D721Med (cell line): ENCODE measurements around the gene KIAA0513.

Experiments used
- DNase-seq: peaks from one replicate; pipeline ENCODE4 v3.0.0; 2011; ENCODE audit warnings: low spot score; ENCODE audit not compliant: insufficient read length
- FAIRE-seq: peaks from 2 replicates; lab custom pipeline; 2011; peaks lifted over from hg19 to GRCh38; lab: Jason Lieb, UNC
- TF ChIP-seq, protein P1 (sequence below): IDR thresholded peaks from 2 replicates; pipeline ENCODE4 v1.5.1; 2012; ENCODE audit warnings: mild to moderate bottlenecking, control low read depth; ENCODE audit not compliant: insufficient read depth; ENCODE audit errors: missing control alignments

KIAA0513 gene

DNA sequence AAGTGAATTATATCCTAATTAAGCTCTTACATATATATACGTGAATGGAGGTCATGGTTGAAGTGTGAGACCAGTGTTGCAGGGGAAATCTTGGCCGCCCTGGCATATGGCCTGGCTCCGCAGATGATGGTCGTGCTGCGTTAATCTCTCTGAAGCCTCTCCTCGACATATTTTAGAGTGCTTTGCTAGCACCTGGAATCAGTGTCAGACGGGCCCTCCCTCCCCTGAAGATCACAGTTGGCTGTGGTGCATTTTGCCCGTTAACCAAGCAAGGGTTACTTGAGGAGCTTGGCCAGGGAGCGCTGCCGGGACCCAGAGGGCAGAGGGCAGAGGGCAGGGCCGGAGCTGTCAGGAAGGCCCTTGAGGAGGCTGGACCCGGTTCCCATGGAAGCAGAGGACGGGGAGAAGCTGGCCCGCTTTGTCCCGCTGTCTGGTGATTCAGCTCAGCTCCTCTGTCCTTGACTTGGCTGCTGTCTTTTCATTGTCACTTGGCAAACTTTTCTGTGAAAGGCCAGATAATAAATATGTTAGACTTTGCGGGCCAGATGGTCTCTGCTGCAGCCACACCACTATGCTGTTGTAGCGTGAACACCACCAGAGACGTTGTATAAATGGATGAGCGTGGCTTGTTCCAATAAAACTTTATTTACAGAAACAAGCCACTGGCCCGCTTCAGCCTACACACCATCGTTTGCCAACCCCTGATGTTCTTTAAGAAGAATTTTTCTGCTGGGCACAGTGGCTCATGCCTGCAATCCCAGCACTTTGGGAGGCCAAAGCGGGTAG lies 52.4 kb downstream of the KIAA0513 start:
- FAIRE-seq, result no peak
- TF ChIP-seq, protein P1, sequence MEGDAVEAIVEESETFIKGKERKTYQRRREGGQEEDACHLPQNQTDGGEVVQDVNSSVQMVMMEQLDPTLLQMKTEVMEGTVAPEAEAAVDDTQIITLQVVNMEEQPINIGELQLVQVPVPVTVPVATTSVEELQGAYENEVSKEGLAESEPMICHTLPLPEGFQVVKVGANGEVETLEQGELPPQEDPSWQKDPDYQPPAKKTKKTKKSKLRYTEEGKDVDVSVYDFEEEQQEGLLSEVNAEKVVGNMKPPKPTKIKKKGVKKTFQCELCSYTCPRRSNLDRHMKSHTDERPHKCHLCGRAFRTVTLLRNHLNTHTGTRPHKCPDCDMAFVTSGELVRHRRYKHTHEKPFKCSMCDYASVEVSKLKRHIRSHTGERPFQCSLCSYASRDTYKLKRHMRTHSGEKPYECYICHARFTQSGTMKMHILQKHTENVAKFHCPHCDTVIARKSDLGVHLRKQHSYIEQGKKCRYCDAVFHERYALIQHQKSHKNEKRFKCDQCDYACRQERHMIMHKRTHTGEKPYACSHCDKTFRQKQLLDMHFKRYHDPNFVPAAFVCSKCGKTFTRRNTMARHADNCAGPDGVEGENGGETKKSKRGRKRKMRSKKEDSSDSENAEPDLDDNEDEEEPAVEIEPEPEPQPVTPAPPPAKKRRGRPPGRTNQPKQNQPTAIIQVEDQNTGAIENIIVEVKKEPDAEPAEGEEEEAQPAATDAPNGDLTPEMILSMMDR, result no peak
- DNase-seq, result no peak

DNA sequence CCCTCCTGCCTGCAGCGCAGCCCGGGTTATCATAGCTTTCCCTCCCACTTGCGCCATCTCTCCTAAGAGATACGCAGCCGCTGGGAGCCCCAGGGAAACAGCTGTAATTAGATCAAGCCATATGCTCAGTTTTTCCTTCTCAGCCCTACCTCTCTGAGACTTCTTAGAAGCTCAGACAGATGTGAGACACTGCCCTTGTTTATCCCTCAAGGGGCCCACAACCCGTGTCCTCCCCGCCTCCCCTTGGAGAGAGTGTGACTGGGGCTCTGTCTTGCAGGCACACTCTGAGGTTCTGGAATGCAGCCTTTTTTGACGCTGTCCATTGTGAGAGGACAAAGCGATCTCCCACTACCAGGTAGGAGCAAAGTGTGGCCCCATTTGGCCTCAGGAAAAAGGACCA lies 53.4 kb downstream of the KIAA0513 start:
- TF ChIP-seq, protein P1, result no peak
- FAIRE-seq, result no peak
- no peak for DNase-seq

DNA sequence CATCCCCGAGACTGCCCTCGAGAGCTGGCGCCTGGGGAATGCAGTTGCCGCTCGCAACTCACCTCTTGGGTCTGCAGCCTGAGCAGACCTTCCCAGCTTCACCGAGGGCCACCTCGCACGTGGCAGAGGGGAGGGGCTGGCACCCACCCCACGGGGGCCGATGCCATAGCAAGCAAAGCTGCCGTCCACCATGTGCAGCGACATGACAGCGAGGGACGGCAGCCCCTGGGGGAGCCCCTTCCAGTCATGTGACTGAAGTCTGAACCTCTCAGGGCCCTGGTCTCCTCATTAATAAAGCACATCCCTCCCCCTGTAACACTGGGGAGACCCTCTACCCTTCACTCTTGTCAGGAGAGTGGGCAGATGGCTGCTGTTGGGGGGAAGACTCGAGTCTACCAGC lies 54.2 kb downstream of the KIAA0513 start:
- FAIRE-seq (no peak), DNase-seq (no peak)
- TF ChIP-seq, protein P1, result no peak

DNA sequence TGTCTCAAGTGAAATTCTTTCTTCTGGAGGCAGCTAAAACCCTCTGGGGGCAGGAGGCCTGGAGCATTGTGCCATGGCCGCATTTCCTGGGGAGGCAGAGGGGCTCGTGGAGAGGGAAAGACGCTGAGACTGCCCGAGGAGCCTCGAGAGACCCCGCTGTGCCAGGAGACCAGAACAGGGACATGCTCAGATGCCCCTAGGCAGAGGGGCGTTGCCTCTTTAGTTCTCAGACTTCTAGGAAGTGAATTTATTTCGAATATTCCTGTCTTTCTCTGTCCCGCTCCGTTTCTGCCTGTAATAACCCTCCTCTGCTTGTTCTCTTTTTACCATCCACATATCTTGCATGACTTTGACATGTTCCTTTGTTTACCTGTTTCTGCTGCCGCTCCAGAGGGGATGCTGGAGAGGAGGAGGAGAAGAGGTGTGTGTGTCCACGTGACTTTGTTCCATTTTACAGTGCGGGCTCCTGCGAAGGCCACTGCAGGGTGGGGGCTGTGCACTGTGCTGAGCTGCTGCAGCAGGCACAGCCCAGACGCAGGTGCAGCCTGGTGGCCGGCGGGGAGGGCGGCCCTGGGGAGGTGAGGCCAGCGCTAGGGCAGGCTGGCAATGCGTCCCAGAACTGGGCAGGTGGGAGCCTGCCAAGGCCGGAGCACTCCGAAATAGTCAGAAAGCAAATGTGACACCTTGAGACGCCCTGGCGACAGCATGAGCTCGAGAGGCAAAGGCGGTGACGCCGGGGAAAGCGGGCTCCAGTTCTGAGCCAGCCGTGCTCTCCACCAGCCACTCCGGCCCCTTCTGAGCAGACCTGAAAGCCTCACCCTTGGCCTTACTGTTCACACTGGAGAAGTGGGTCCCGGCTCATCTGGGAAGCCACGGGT lies 54.8 kb downstream of the KIAA0513 start:
- FAIRE-seq (no peak), DNase-seq (no peak)
- TF ChIP-seq, protein P1, result no peak

DNA sequence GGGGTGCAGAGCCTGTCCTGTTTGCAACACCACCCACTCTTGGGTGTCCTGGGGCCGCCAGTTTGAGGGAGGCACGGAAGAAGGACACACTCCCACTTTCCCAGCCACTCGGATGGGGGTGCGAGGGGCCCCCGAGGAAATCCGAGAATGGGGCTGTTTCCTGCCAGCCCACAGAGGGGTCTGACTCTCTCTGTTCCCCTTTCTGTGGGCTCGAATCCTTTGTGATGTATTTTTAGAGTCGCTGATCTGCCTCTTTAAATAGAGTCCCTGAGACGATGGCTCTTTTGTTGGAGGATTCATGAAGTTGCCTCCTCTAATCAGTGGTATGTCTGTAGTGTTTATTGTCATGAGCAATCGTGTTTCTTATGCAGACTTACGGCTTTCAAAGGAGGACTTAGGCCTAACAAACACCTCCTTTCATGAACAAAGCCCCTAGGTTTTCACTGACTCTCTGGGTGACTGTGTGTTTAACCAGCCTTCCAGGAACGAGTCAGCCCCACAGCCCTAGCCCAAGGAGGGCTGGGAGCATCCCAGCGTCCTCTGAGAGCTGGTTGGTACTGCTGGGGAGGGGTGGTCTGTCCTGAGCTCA lies 55.5 kb downstream of the KIAA0513 start:
- no peak for FAIRE-seq
- TF ChIP-seq, protein P1, result no peak
- DNase-seq, result no peak

DNA sequence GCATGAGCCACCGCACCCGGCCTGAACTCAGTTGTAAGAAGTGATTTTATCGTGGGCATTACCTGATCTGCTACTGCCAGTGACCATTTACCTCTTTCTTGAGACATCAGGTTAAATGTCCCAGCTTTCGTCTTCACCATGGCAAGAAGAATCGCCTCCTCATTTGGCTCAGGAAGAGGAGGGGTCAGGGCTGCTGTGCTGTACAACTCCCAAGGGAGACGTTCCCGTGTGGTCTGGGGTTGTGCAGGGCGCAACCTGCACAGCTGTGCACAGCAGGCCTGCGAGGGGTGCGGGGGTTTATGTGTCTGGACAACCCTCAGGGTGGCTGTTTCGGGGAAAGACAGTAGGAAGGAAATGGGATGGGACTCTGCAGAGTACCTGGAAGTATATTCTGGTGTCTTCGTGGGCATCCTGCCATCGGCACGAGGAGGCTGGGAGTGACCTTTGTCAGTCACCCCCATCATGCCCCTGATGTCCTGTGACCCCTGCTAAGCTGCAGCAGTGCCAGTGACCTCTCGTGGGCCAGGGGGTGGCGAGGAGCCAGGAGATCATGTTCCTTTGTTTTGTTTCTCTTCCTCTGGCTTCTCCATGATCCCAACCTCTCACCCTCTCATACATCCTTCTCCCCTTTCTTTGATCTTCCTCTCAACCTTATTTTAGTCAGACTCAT lies 57.4 kb downstream of the KIAA0513 start:
- no peak for FAIRE-seq
- no peak for DNase-seq

More for the DNA sequence above, 57.4 kb downstream of the KIAA0513 start:
- TF ChIP-seq, protein P1, result no peak
